Measurements from ENCODE around the gene CAP2.

DNA sequence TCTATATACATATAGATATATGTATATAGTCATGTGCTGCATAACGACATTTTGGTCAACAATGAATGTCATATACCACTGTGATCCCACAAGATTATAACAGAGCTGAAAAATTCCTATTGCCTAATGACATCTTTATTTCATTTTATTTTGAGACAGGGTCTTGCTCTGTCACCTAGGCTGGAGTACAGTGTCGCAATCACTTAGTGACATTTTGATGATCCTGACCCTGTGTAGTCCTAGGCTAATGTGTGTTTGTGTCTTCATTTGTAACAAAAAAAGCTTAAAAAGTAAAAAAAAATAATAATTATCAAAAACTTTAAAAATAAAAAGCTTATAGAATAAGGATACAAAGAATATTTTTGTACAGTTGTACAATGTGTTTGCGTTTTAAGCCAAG lies 202.7 kb downstream of the CAP2 start:
- TF ChIP-seq, protein P1, sequence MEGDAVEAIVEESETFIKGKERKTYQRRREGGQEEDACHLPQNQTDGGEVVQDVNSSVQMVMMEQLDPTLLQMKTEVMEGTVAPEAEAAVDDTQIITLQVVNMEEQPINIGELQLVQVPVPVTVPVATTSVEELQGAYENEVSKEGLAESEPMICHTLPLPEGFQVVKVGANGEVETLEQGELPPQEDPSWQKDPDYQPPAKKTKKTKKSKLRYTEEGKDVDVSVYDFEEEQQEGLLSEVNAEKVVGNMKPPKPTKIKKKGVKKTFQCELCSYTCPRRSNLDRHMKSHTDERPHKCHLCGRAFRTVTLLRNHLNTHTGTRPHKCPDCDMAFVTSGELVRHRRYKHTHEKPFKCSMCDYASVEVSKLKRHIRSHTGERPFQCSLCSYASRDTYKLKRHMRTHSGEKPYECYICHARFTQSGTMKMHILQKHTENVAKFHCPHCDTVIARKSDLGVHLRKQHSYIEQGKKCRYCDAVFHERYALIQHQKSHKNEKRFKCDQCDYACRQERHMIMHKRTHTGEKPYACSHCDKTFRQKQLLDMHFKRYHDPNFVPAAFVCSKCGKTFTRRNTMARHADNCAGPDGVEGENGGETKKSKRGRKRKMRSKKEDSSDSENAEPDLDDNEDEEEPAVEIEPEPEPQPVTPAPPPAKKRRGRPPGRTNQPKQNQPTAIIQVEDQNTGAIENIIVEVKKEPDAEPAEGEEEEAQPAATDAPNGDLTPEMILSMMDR (IDR thresholded peaks at IDR 0.05) = no peak
- TF ChIP-seq EP300 (IDR thresholded peaks at IDR 0.05; ENCODE audit: low read depth) (no peak), POLR2A (IDR thresholded peaks at IDR 0.05) (no peak)

Measured in transverse colon (tissue), 3 donors.